Suprapubic skin (tissue), 4 donors: Measurements from ENCODE around the gene COG8.

ENCODE experiments used
- CTCF ChIP-seq, 2 donors: fragments of 200-600 bp in 1 of 2; fragments of 450-650 bp in 1 of 2; sonication (generic) in 1 of 2; IDR thresholded peaks; one replicate each; pipeline ENCODE4 v1.5.1; 2016 to 2019; ENCODE audit warnings: antibody characterized with exemption in 2 of 2, mild to moderate bottlenecking in 1 of 2, moderate library complexity in 1 of 2
- EP300 ChIP-seq: sonication (generic); formaldehyde crosslinking; IDR thresholded peaks from one replicate; pipeline ENCODE4 v1.6.1; 2017; ENCODE audit warnings: antibody characterized with exemption
- POLR2A ChIP-seq, 2 donors: fragments of 450-650 bp; IDR thresholded peaks; one replicate each; pipeline ENCODE4 v1.6.1; 2017; ENCODE audit warnings: antibody characterized with exemption in 2 of 2, mild to moderate bottlenecking in 2 of 2, moderate library complexity in 2 of 2
- POLR2AphosphoS5 ChIP-seq, 3 donors: sonication (generic); formaldehyde crosslinking; IDR thresholded peaks; one replicate each; pipeline ENCODE4 v1.6.1; 2017; ENCODE audit warnings: antibody characterized with exemption in 3 of 3

DNA sequence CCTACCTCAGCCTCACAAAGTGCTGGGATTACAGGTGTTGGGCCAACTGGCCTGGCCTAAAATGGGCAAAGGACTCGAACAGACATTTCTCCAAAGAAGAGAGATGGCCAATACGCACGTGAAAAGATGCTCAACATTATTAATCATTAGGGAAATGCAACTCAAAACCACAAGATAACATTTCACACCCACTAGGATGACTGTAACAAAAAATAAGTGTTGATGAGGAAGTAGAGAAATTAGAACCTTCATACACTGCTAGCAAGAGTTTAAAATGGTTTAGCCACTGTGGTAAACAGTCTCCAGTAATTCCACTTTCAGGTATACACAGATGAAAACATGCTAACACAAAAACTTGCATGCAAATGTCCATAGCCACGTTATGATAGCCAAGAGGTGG, 6.6 kb upstream of the COG8 start:
- TF ChIP-seq CTCF (IDR thresholded peaks at IDR 0.05): no peak
- TF ChIP-seq POLR2A (IDR thresholded peaks at IDR 0.05): no peak
- TF ChIP-seq EP300: no peak
- TF ChIP-seq POLR2AphosphoS5 (IDR thresholded peaks at IDR 0.05): no peak
